Measurements from ENCODE around the gene SEMA3D.

SEMA3D gene

GRCh38 chr7:85104432-85105205, 82.2 kb downstream of the SEMA3D start:
- TF ChIP-seq, protein P1, sequence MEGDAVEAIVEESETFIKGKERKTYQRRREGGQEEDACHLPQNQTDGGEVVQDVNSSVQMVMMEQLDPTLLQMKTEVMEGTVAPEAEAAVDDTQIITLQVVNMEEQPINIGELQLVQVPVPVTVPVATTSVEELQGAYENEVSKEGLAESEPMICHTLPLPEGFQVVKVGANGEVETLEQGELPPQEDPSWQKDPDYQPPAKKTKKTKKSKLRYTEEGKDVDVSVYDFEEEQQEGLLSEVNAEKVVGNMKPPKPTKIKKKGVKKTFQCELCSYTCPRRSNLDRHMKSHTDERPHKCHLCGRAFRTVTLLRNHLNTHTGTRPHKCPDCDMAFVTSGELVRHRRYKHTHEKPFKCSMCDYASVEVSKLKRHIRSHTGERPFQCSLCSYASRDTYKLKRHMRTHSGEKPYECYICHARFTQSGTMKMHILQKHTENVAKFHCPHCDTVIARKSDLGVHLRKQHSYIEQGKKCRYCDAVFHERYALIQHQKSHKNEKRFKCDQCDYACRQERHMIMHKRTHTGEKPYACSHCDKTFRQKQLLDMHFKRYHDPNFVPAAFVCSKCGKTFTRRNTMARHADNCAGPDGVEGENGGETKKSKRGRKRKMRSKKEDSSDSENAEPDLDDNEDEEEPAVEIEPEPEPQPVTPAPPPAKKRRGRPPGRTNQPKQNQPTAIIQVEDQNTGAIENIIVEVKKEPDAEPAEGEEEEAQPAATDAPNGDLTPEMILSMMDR (IDR thresholded peaks at IDR 0.05; ENCODE audit: low read depth, low read length, missing control alignments), result no peak
- no peak for DNase-seq (ENCODE audit: low read depth)
- in situ Hi-C loops (cut with HindIII; ENCODE audit: low sequenced_read_pairs), result no loop called here
- H3K4me3 ChIP-seq (ENCODE audit: low read depth, low read length), result no peak overlapping the region

GRCh38 chr7:85103962-85104361, 82.9 kb downstream of the SEMA3D start:
- in situ Hi-C loops (cut with HindIII; ENCODE audit: low sequenced_read_pairs), result no loop called here
- no peak overlapping the region for H3K4me3 ChIP-seq (ENCODE audit: low read depth, low read length)
- DNase-seq (ENCODE audit: low read depth), result no peak
- TF ChIP-seq, protein P1 (IDR thresholded peaks at IDR 0.05; ENCODE audit: low read depth, low read length, missing control alignments), result no peak

DNA sequence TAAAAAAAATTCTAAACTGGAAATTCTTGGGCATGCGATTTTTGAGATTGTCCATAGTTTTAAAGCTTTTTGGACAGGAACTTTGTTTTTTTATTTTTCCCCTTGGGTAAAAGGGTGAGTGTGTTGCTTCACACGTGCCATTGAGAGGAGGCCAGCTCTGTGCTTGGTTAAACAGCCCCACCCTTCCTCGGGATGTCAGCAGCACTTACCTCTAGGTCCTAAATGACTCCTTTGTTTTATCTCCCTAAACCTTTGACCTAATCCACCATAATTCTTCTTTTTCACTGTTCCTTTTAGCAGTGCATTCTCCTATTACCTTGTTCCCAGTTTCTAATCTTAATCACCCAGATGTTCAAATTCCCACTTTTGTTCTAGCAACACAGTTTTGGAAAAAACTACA, 83.5 kb downstream of the SEMA3D start:
- no peak for DNase-seq (ENCODE audit: low read depth)
- TF ChIP-seq, protein P1 (IDR thresholded peaks at IDR 0.05; ENCODE audit: low read depth, low read length, missing control alignments), result no peak
- no peak overlapping the region for H3K4me3 ChIP-seq (ENCODE audit: low read depth, low read length)
- in situ Hi-C loops (cut with HindIII; ENCODE audit: low sequenced_read_pairs), result no loop called here

GRCh38 chr7:85102813-85103350, 84.0 kb downstream of the SEMA3D start:
- no peak overlapping the region for H3K4me3 ChIP-seq (ENCODE audit: low read depth, low read length)
- in situ Hi-C loops (cut with HindIII; ENCODE audit: low sequenced_read_pairs), result no loop called here
- peak; percentile 15 for DNase-seq (ENCODE audit: low read depth)
- TF ChIP-seq, protein P1 (IDR thresholded peaks at IDR 0.05; ENCODE audit: low read depth, low read length, missing control alignments), result no peak

DNA sequence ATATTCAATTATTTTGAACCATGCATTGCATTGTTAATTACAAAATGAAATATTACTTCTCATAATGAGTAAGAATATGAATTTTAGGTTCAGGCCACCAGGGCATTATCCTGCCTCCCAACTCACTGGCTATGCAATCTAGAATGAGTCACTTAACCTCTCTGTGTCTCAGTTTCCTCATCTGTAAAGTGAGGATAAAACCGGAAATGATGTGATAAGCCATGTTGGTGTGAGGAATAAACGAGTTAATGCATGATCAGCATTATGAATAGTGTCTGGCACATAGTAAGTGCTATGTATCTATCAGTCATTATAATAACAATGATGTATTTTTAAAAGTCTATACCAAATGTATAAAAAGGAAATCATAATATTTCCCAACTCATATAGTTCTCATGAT, 85.5 kb downstream of the SEMA3D start:
- no peak for DNase-seq (ENCODE audit: low read depth)
- TF ChIP-seq, protein P1 (IDR thresholded peaks at IDR 0.05; ENCODE audit: low read depth, low read length, missing control alignments), result no peak
- in situ Hi-C loops (cut with HindIII; ENCODE audit: low sequenced_read_pairs), result no loop called here

DNA sequence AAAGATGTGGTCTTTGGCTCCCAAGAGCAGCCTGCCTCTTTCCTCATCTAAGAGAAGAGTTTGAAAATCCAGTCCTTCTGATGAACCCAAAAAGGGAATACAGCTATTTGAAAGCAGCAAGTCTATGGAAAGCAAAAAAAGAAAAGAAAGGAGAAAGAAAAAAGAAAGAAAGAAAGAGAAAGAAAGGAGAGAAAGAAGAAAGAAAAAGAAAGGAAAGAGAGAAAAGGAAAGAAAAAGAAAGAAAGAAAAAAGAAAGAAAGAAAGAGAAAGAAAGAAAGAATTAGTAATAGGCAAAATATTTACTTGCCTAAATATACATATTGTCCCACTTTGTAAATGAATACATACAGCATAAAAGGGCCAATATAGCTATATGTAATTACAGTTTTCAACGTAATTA, 89.0 kb downstream of the SEMA3D start:
- H3K4me3 ChIP-seq (ENCODE audit: low read depth, low read length), result no peak overlapping the region
- in situ Hi-C loops (cut with HindIII; ENCODE audit: low sequenced_read_pairs), result no loop called here
- no peak for DNase-seq (ENCODE audit: low read depth)
- TF ChIP-seq, protein P1 (IDR thresholded peaks at IDR 0.05; ENCODE audit: low read depth, low read length, missing control alignments), result no peak

More for the DNA sequence above, 85.5 kb downstream of the SEMA3D start:
- H3K4me3 ChIP-seq (ENCODE audit: low read depth, low read length), result no peak overlapping the region

Measured in astrocyte of the cerebellum (primary cell).